ENCODE measurements around the gene PARP3.
"Not testable (repeated sequence)": the region's sequence is repeated elsewhere in the genome, so short reads cannot be mapped to it uniquely, and the experiment has no call there.

PARP3 gene

GRCh38 chr3:51980253-51980652, 38.1 kb downstream of the PARP3 start:
- H3K9ac ChIP-seq (ENCODE audit: low read length), result no peak overlapping the region
- H3K9me3 ChIP-seq (ENCODE audit: control insufficient read depth, insufficient read depth, low read depth, low read length), result no peaks in the 10 kb centered on the region
- peaks cover 25% of the 10 kb centered on the region for H3K4me1 ChIP-seq (ENCODE audit: control insufficient read depth, insufficient read depth, low read length)
- H3K27ac ChIP-seq (ENCODE audit: low read depth, low read length), result no peak overlapping the region
- H3K27me3 ChIP-seq (ENCODE audit: control insufficient read depth, insufficient read depth, low read length), result peaks cover 22% of the 10 kb centered on the region
- H3K36me3 ChIP-seq (ENCODE audit: control insufficient read depth, insufficient read depth, low read length), result no peaks in the 10 kb centered on the region
- no peak overlapping the region for H3K4me3 ChIP-seq (ENCODE audit: low read depth, low read length)

- H3K27ac ChIP-seq (ENCODE audit: low read depth, low read length), result peak overlapping the region; percentile 76; the same call in 1 of the 2 replicates
- H3K9ac ChIP-seq (ENCODE audit: low read length), result peak overlapping the region; percentile 40
- H3K27me3 ChIP-seq (ENCODE audit: control insufficient read depth, insufficient read depth, low read length), result peaks cover 3% of the 10 kb centered on the region; the same call in 1 of the 2 replicates
- no peaks in the 10 kb centered on the region for H3K36me3 ChIP-seq (ENCODE audit: control insufficient read depth, insufficient read depth, low read length)
- H3K4me3 ChIP-seq (ENCODE audit: low read depth, low read length), result peak overlapping the region; percentile 78
- no peaks in the 10 kb centered on the region for H3K9me3 ChIP-seq (ENCODE audit: control insufficient read depth, insufficient read depth, low read depth, low read length)
- H3K4me1 ChIP-seq (ENCODE audit: control insufficient read depth, insufficient read depth, low read length), result peaks cover 17% of the 10 kb centered on the region
Measured at GRCh38 chr3:51982352-51982837, 40.2 kb downstream of the PARP3 start.

- Histone ChIP-seq H3K4me1 (ENCODE audit: control insufficient read depth, insufficient read depth, low read length) (peaks cover 17% of the 10 kb centered on the region), H3K27me3 (ENCODE audit: control insufficient read depth, insufficient read depth, low read length) (no peaks in the 10 kb centered on the region), H3K9me3 (ENCODE audit: control insufficient read depth, insufficient read depth, low read depth, low read length) (no peaks in the 10 kb centered on the region), H3K27ac (ENCODE audit: low read depth, low read length) (peak within 1 kb of the TSS; percentile 76; the same call in 1 of the 2 replicates), H3K4me3 (ENCODE audit: low read depth, low read length) (peak within 1 kb of the TSS; percentile 78), H3K9ac (ENCODE audit: low read length) (peak within 1 kb of the TSS; percentile 40), H3K36me3 (ENCODE audit: control insufficient read depth, insufficient read depth, low read length) (no peaks in the 10 kb centered on the region)
Measured at GRCh38 chr3:51982838-51983577, 40.8 kb downstream of the PARP3 start, which contains the start of gene ACY1. Gene ACY1, plus strand, starts transcription at chr3:51983535. Its CDS starts 530 bp downstream, at chr3:51984065.

GRCh38 chr3:51983578-51984268, 41.6 kb downstream of the PARP3 start:
- Histone ChIP-seq H3K27me3 (ENCODE audit: control insufficient read depth, insufficient read depth, low read length) (no peaks in the 10 kb centered on the region), H3K27ac (ENCODE audit: low read depth, low read length) (peak overlapping the region; percentile 76; the same call in 1 of the 2 replicates), H3K9ac (ENCODE audit: low read length) (peak overlapping the region; percentile 40), H3K4me3 (ENCODE audit: low read depth, low read length) (peak overlapping the region; percentile 78), H3K4me1 (ENCODE audit: control insufficient read depth, insufficient read depth, low read length) (peaks cover 20% of the 10 kb centered on the region), H3K9me3 (ENCODE audit: control insufficient read depth, insufficient read depth, low read depth, low read length) (no peaks in the 10 kb centered on the region), H3K36me3 (ENCODE audit: control insufficient read depth, insufficient read depth, low read length) (no peaks in the 10 kb centered on the region)

GRCh38 chr3:51984269-51984647, 42.1 kb downstream of the PARP3 start:
- Histone ChIP-seq H3K9me3 (ENCODE audit: control insufficient read depth, insufficient read depth, low read depth, low read length) (no peaks in the 10 kb centered on the region), H3K4me1 (ENCODE audit: control insufficient read depth, insufficient read depth, low read length) (peaks cover 20% of the 10 kb centered on the region), H3K36me3 (ENCODE audit: control insufficient read depth, insufficient read depth, low read length) (no peaks in the 10 kb centered on the region), H3K27me3 (ENCODE audit: control insufficient read depth, insufficient read depth, low read length) (no peaks in the 10 kb centered on the region), H3K27ac (ENCODE audit: low read depth, low read length) (no peak overlapping the region), H3K4me3 (ENCODE audit: low read depth, low read length) (peak overlapping the region; percentile 78; the same call in 1 of the 2 replicates), H3K9ac (ENCODE audit: low read length) (peak overlapping the region; percentile 40)

- Histone ChIP-seq H3K27ac (ENCODE audit: low read depth, low read length) (no peak overlapping the region), H3K9ac (ENCODE audit: low read length) (no peak overlapping the region), H3K4me3 (ENCODE audit: low read depth, low read length) (no peak overlapping the region), H3K9me3 (ENCODE audit: control insufficient read depth, insufficient read depth, low read depth, low read length) (no peaks in the 10 kb centered on the region), H3K36me3 (ENCODE audit: control insufficient read depth, insufficient read depth, low read length) (no peaks in the 10 kb centered on the region), H3K27me3 (ENCODE audit: control insufficient read depth, insufficient read depth, low read length) (no peaks in the 10 kb centered on the region), H3K4me1 (ENCODE audit: control insufficient read depth, insufficient read depth, low read length) (peaks cover 20% of the 10 kb centered on the region)
Measured at GRCh38 chr3:51985063-51985462, 42.9 kb downstream of the PARP3 start.

GRCh38 chr3:51986010-51986947, 44.1 kb downstream of the PARP3 start:
- Histone ChIP-seq H3K27ac (ENCODE audit: low read depth, low read length) (no peak overlapping the region), H3K36me3 (ENCODE audit: control insufficient read depth, insufficient read depth, low read length) (peaks cover under 1% of the 10 kb centered on the region; the same call in 1 of the 2 replicates), H3K9me3 (ENCODE audit: control insufficient read depth, insufficient read depth, low read depth, low read length) (no peaks in the 10 kb centered on the region), H3K9ac (ENCODE audit: low read length) (no peak overlapping the region), H3K4me1 (ENCODE audit: control insufficient read depth, insufficient read depth, low read length) (peaks cover 20% of the 10 kb centered on the region), H3K27me3 (ENCODE audit: control insufficient read depth, insufficient read depth, low read length) (no peaks in the 10 kb centered on the region), H3K4me3 (ENCODE audit: low read depth, low read length) (no peak overlapping the region)

GRCh38 chr3:51987568-51987967, 45.4 kb downstream of the PARP3 start:
- Histone ChIP-seq H3K36me3 (ENCODE audit: control insufficient read depth, insufficient read depth, low read length) (peaks cover 13% of the 10 kb centered on the region), H3K27me3 (ENCODE audit: control insufficient read depth, insufficient read depth, low read length) (no peaks in the 10 kb centered on the region), H3K9ac (ENCODE audit: low read length) (no peak overlapping the region), H3K27ac (ENCODE audit: low read depth, low read length) (no peak overlapping the region), H3K4me1 (ENCODE audit: control insufficient read depth, insufficient read depth, low read length) (peaks cover 18% of the 10 kb centered on the region), H3K9me3 (ENCODE audit: control insufficient read depth, insufficient read depth, low read depth, low read length) (no peaks in the 10 kb centered on the region), H3K4me3 (ENCODE audit: low read depth, low read length) (no peak overlapping the region)

- H3K9me3 ChIP-seq (ENCODE audit: control insufficient read depth, insufficient read depth, low read depth, low read length), result no peaks in the 10 kb centered on the region
- peaks cover 21% of the 10 kb centered on the region for H3K36me3 ChIP-seq (ENCODE audit: control insufficient read depth, insufficient read depth, low read length)
- H3K27me3 ChIP-seq (ENCODE audit: control insufficient read depth, insufficient read depth, low read length), result no peaks in the 10 kb centered on the region
- H3K4me3 ChIP-seq (ENCODE audit: low read depth, low read length), result no peak overlapping the region
- H3K4me1 ChIP-seq (ENCODE audit: control insufficient read depth, insufficient read depth, low read length), result peaks cover 13% of the 10 kb centered on the region
- H3K9ac ChIP-seq (ENCODE audit: low read length), result no peak overlapping the region
- no peak overlapping the region for H3K27ac ChIP-seq (ENCODE audit: low read depth, low read length)
Measured at GRCh38 chr3:51988286-51989146, 46.4 kb downstream of the PARP3 start.

GRCh38 chr3:51990501-51990971, 48.4 kb downstream of the PARP3 start:
- peaks cover 42% of the 10 kb centered on the region for H3K36me3 ChIP-seq (ENCODE audit: control insufficient read depth, insufficient read depth, low read length)
- H3K4me3 ChIP-seq (ENCODE audit: low read depth, low read length); H3K9me3 ChIP-seq (ENCODE audit: control insufficient read depth, insufficient read depth, low read depth, low read length); H3K9ac ChIP-seq (ENCODE audit: low read length); H3K27me3 ChIP-seq (ENCODE audit: control insufficient read depth, insufficient read depth, low read length); H3K27ac ChIP-seq (ENCODE audit: low read depth, low read length): not testable (repeated sequence)
- H3K4me1 ChIP-seq (ENCODE audit: control insufficient read depth, insufficient read depth, low read length), result peaks cover 12% of the 10 kb centered on the region
